Measurements from ENCODE around the gene DNAH3.

GRCh38 chr16:20904507-20905081, 246.1 kb downstream of the DNAH3 start:
- TF ChIP-seq EZH2 (IDR thresholded peaks at IDR 0.05; ENCODE audit: borderline replicate concordance, low read length): no peak
- no peak for TF ChIP-seq CTCF (IDR thresholded peaks at IDR 0.05; ENCODE audit: low read length)

Data from OCI-LY1 (cell line).